ENCODE results near the gene ST8SIA6. TPM values are rescaled to one million over a fixed set of nuclear protein-coding genes. Genes with fewer than 3 reads are reported as not detected.

ST8SIA6 gene
- total RNA-seq, 1 donor from 2014 or later, result 5.1 TPM

DNA sequence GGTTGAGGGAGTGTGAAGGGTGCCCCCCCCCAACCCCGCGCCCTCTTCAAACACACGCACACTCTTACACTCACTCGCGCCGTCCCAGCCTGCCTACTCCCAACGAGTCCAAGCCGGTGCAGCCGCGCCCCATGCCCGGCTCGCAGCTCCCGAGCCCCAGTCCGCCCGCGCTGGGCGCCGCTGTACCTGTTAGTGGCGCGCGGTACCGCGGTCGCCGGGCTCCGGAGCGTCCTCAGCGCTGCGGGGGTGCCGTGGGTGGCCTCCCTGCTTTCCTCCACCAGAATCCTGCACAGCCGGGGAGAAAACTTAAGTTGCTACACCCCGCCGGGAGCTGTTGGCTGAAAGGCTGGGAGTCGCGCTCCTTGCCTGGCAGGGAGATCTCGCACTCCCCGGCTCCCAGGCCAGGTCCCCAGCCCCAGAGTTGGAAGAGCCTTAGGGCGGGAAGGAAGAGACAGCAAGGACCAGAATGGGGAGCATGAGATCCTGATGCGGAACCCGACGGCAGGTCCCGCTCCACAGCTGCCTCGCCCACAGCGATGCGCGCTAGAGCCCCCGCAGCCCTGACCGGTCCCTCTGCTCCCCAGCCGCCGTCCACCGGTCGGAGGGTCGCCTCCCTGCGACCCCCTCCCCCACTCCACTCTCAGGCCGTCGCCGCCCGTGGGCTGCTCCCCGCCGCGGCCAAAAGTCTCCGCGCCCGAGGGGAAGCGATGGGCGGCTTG, 863 bp downstream of the ST8SIA6 start:
- Mint-ChIP-seq H3K36me3 (no peaks in the 10 kb centered on the region), H3K27ac (no peak overlapping the region), H3K9me3 (peaks cover 24% of the 10 kb centered on the region), H3K27me3 (ENCODE audit: insufficient read depth, low read depth) (peaks cover 42% of the 10 kb centered on the region), H3K4me1 (peaks cover 14% of the 10 kb centered on the region), H3K4me3 (peak overlapping the region; percentile 86)
- peak overlapping the region; percentile 61 for H3K4me3 ChIP-seq
- H2AFZ ChIP-seq (replicated peaks), result peak overlapping the region; percentile 99
- H3K36me3 ChIP-seq, result peaks cover 8% of the 10 kb centered on the region
- peaks cover 12% of the 10 kb centered on the region for H3K4me1 ChIP-seq
- H3K79me2 ChIP-seq (ENCODE audit: low read depth), result no peaks in the 10 kb centered on the region
- TF ChIP-seq, protein P1, sequence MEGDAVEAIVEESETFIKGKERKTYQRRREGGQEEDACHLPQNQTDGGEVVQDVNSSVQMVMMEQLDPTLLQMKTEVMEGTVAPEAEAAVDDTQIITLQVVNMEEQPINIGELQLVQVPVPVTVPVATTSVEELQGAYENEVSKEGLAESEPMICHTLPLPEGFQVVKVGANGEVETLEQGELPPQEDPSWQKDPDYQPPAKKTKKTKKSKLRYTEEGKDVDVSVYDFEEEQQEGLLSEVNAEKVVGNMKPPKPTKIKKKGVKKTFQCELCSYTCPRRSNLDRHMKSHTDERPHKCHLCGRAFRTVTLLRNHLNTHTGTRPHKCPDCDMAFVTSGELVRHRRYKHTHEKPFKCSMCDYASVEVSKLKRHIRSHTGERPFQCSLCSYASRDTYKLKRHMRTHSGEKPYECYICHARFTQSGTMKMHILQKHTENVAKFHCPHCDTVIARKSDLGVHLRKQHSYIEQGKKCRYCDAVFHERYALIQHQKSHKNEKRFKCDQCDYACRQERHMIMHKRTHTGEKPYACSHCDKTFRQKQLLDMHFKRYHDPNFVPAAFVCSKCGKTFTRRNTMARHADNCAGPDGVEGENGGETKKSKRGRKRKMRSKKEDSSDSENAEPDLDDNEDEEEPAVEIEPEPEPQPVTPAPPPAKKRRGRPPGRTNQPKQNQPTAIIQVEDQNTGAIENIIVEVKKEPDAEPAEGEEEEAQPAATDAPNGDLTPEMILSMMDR (IDR thresholded peaks at IDR 0.05), result no peak
- peak; percentile 65 for TF ChIP-seq EZH2 (IDR thresholded peaks at IDR 0.05)
- H3K9me3 ChIP-seq (ENCODE audit: low read depth), result peaks cover 12% of the 10 kb centered on the region
- H3K27ac ChIP-seq, result peak overlapping the region; percentile 11
- H3F3A ChIP-seq (ENCODE audit: low read depth), result peaks cover 24% of the 10 kb centered on the region
- H3K4me2 ChIP-seq, result peak overlapping the region; percentile 76
- H4K20me1 ChIP-seq (ENCODE audit: low read depth), result no peaks in the 10 kb centered on the region
- peak; percentile 86 for DNase-seq (ENCODE audit: low spot score)
- H3K27me3 ChIP-seq, result peaks cover 20% of the 10 kb centered on the region
- no peak overlapping the region for H3K9ac ChIP-seq

DNA sequence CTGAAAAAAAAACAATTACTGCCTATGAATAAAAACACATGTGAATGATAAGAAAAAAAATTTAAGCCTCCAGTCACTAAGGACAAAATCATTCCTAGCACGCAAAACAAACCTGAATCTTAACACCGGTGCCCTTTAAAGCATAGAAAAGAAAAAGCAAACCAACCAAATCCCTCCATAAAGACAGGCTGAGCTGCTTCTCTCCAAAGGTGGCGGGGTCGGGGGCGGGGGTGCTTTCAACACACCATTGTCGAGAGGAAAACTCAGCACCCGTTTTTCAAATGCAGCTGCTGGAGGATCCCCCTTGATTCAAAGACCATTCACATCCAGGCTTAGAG, 1.4 kb downstream of the ST8SIA6 start:
- no peak overlapping the region for H3K27ac Mint-ChIP-seq
- peaks cover 24% of the 10 kb centered on the region for H3F3A ChIP-seq (ENCODE audit: low read depth)
- H3K9ac ChIP-seq, result no peak overlapping the region
- peaks cover 42% of the 10 kb centered on the region for H3K27me3 Mint-ChIP-seq (ENCODE audit: insufficient read depth, low read depth)
- peak overlapping the region; percentile 76 for H3K4me2 ChIP-seq
- TF ChIP-seq, protein P1 (IDR thresholded peaks at IDR 0.05), result no peak
- TF ChIP-seq EZH2 (IDR thresholded peaks at IDR 0.05) (no peak), EZH2phosphoT487 (IDR thresholded peaks at IDR 0.05) (no peak)
- no peaks in the 10 kb centered on the region for H4K20me1 ChIP-seq (ENCODE audit: low read depth)
- H2AFZ ChIP-seq (replicated peaks), result peak overlapping the region; percentile 99
- peaks cover 12% of the 10 kb centered on the region for H3K9me3 ChIP-seq (ENCODE audit: low read depth)
- H3K27ac ChIP-seq, result peak overlapping the region; percentile 11
- H3K36me3 ChIP-seq, result peaks cover 8% of the 10 kb centered on the region
- no peaks in the 10 kb centered on the region for H3K36me3 Mint-ChIP-seq
- no peak for DNase-seq (ENCODE audit: low spot score)
- peaks cover 29% of the 10 kb centered on the region for H3K9me3 Mint-ChIP-seq
- H3K4me1 Mint-ChIP-seq, result peaks cover 14% of the 10 kb centered on the region
- no peaks in the 10 kb centered on the region for H3K79me2 ChIP-seq (ENCODE audit: low read depth)
- H3K27me3 ChIP-seq, result peaks cover 20% of the 10 kb centered on the region
- H3K4me3 Mint-ChIP-seq, result peak overlapping the region; percentile 86
- peak overlapping the region; percentile 61 for H3K4me3 ChIP-seq
- H3K4me1 ChIP-seq, result peaks cover 12% of the 10 kb centered on the region

DNA sequence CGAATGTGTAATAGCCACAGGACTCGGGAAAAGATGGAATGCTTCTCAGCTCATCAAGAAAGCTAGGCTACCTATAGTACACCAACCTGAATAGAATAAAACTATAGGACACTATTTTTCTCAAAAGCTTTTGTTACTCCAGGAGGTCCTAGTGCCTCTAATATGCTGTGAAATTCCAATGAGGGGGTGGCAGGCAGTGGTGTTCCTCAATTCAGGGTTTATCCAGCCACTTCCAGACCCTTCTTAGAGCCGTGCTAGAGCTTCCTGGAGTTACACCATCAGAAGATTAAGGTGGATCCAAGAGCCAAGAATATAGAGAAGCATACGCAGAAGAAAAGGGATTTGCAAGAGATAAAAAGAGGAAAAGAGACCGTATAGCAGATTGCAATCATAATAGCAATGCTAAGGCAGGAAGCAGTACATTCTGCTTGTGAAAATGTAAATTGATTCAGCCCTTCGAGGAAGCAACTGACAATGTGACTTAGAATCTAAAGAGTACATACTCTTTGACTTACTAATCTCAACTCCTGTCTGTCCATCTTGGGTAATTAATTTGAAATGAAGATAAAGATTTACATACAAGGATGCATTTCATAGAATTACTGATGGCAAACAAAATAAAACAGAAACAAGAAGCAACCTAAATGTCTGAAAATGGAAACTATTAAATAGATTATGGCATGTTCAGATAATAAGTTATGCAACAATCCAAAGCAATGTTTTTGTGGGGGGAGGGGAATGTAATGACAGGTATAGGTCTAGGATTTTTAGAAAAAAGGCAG, 2.1 kb downstream of the ST8SIA6 start:
- no peak for DNase-seq (ENCODE audit: low spot score)

More for the DNA sequence above, 2.1 kb downstream of the ST8SIA6 start:
- Histone ChIP-seq H3F3A (ENCODE audit: low read depth) (peaks cover 24% of the 10 kb centered on the region), H3K9ac (no peak overlapping the region), H3K36me3 (peaks cover 8% of the 10 kb centered on the region), H3K4me2 (peak overlapping the region; percentile 76), H4K20me1 (ENCODE audit: low read depth) (no peaks in the 10 kb centered on the region), H3K9me3 (ENCODE audit: low read depth) (peaks cover 12% of the 10 kb centered on the region), H3K79me2 (ENCODE audit: low read depth) (no peaks in the 10 kb centered on the region), H2AFZ (replicated peaks) (no peak overlapping the region), H3K27me3 (peaks cover 20% of the 10 kb centered on the region), H3K27ac (no peak overlapping the region), H3K4me1 (peaks cover 12% of the 10 kb centered on the region), H3K4me3 (peak overlapping the region; percentile 61)
- Mint-ChIP-seq H3K4me1 (peaks cover 14% of the 10 kb centered on the region), H3K4me3 (peak overlapping the region; percentile 71), H3K27me3 (ENCODE audit: insufficient read depth, low read depth) (peaks cover 42% of the 10 kb centered on the region), H3K36me3 (no peaks in the 10 kb centered on the region), H3K9me3 (peaks cover 32% of the 10 kb centered on the region), H3K27ac (no peak overlapping the region)
- TF ChIP-seq, protein P1 (IDR thresholded peaks at IDR 0.05), result no peak
- no peak for TF ChIP-seq EZH2phosphoT487 (IDR thresholded peaks at IDR 0.05)
- no peak for TF ChIP-seq EZH2 (IDR thresholded peaks at IDR 0.05)
